SK-N-SH (cell line): ENCODE measurements around the gene C16orf95. TPM values are rescaled to one million over a fixed set of nuclear protein-coding genes. Genes with fewer than 3 reads are reported as not detected.

Experiments
- CTCF ChIA-PET: fragments of 300-600, 350-600 bp; formaldehyde crosslinking; extraction: SDS; loops from one replicate; lab custom pipeline; 2021; lab: Yijun Ruan, JAX
- POLR2A ChIA-PET: fragments of 350-600 bp; sonication (Branson Sonifier 250); formaldehyde crosslinking; extraction: SDS; loops from one replicate; lab custom pipeline; 2020; ENCODE audit warnings: antibody characterized with exemption, inconsistent platforms; lab: Yijun Ruan, JAX
- DNase-seq: peaks from one replicate; pipeline ENCODE4 v3.0.0; 2012
- H2AFZ ChIP-seq: fragments of 200-600 bp; sonication (generic); 2 replicates; pipeline ENCODE4 v1.8.1; 2016; ENCODE audit warnings: antibody characterized with exemption, mild to moderate bottlenecking, low read depth
- H3F3A ChIP-seq: fragments of 200-600 bp; sonication (generic); replicated peaks from 2 replicates; pipeline ENCODE3; 2016; ENCODE audit warnings: antibody characterized with exemption, mild to moderate bottlenecking; ENCODE audit not compliant: insufficient read depth
- H3K27ac ChIP-seq, 2 experiments: fragments of 200-500 bp in 1 of 2; fragments of 200-600 bp in 1 of 2; sonication (Bioruptor generic) in 1 of 2; sonication (generic), shearing (Covaris generic) in 1 of 2; 2 replicates each; pipeline versions ENCODE4 v1.5.1 to v1.6.1; 2014 to 2016; ENCODE audit warnings: low read depth in 2 of 2, inconsistent platforms in 1 of 2, low read length in 1 of 2, mild to moderate bottlenecking in 1 of 2, mixed read lengths in 1 of 2
- H3K27me3 ChIP-seq: fragments of 200-600 bp; sonication (generic), shearing (Covaris generic); 2 replicates; pipeline ENCODE4 v1.6.1; 2016; ENCODE audit warnings: mixed run types; ENCODE audit not compliant: insufficient read depth
- H3K36me3 ChIP-seq, 2 experiments: fragments of 200-500 bp in 1 of 2; fragments of 200-600 bp in 1 of 2; sonication (Bioruptor generic) in 1 of 2; sonication (generic) in 1 of 2; replicated peaks in 1 of 2; 2 replicates each; pipeline versions ENCODE3 to v1.5.1; 2014 to 2016; ENCODE audit warnings: low read length in 1 of 2, mild to moderate bottlenecking in 1 of 2; ENCODE audit not compliant: insufficient read depth in 2 of 2, control insufficient read depth in 1 of 2
- H3K4me1 ChIP-seq, 2 experiments: fragments of 200-500 bp in 1 of 2; fragments of 200-600 bp in 1 of 2; sonication (Bioruptor generic) in 1 of 2; sonication (generic), shearing (Covaris generic) in 1 of 2; 2 replicates each; pipeline versions ENCODE4 v1.5.1 to v1.6.1; 2014 to 2016; ENCODE audit warnings: low read depth in 1 of 2, low read length in 1 of 2, mixed run types in 1 of 2; ENCODE audit not compliant: insufficient read depth in 2 of 2, control insufficient read depth in 1 of 2
- H3K4me2 ChIP-seq: fragments of 200-600 bp; sonication (generic), shearing (Covaris generic); 2 replicates; pipeline ENCODE4 v1.6.1; 2017; ENCODE audit warnings: mixed run types
- H3K4me3 ChIP-seq, 2 experiments: fragments of 200-500 bp in 1 of 2; fragments of 200-600 bp in 1 of 2; sonication (Bioruptor generic) in 1 of 2; sonication (generic), shearing (Covaris generic) in 1 of 2; 2 replicates each; pipeline versions ENCODE4 v1.5.1 to v1.8.1; 2014 to 2016; ENCODE audit warnings: low read depth in 2 of 2, inconsistent platforms in 1 of 2, low read length in 1 of 2, mild to moderate bottlenecking in 1 of 2, mixed read lengths in 1 of 2, moderate library complexity in 1 of 2
- H3K79me2 ChIP-seq: fragments of 200-600 bp; sonication (generic); 2 replicates; pipeline ENCODE4 v1.8.1; 2017; ENCODE audit warnings: mild to moderate bottlenecking; ENCODE audit not compliant: insufficient read depth
- H3K9ac ChIP-seq: fragments of 200-600 bp; sonication (generic); 2 replicates; pipeline ENCODE4 v1.6.1; 2017; ENCODE audit warnings: mixed run types
- H3K9me2 ChIP-seq: fragments of 200-600 bp; sonication (generic); 2 replicates; pipeline ENCODE4 v1.6.1; 2017; ENCODE audit warnings: mixed run types
- H3K9me3 ChIP-seq: fragments of 200-600 bp; sonication (generic); 2 replicates; pipeline ENCODE4 v1.6.1; 2017; ENCODE audit warnings: mixed run types, mild to moderate bottlenecking, moderate library complexity
- H4K20me1 ChIP-seq: fragments of 200-600 bp; sonication (generic); 2 replicates; pipeline ENCODE4 v1.6.1; 2017; ENCODE audit warnings: mild to moderate bottlenecking, mixed run types; ENCODE audit not compliant: insufficient read depth
- CHD2 ChIP-seq: fragments of 150-350 bp; IDR thresholded peaks from 2 replicates; pipeline ENCODE4 v1.6.1; 2018; ENCODE audit warnings: low read length; ENCODE audit not compliant: partially characterized antibody
- CTCF ChIP-seq: fragments of 200-600 bp; sonication (generic); IDR thresholded peaks from 2 replicates; pipeline ENCODE4 v1.6.1; 2017; ENCODE audit warnings: antibody characterized with exemption, mild to moderate bottlenecking, moderate library complexity
- ELF1 ChIP-seq: IDR thresholded peaks from 2 replicates; pipeline ENCODE4 v1.4.0; 2012
- EZH2phosphoT487 ChIP-seq: fragments of 200-600 bp; sonication (generic); IDR thresholded peaks from 2 replicates; pipeline ENCODE4 v1.6.1; 2017; ENCODE audit warnings: low read depth, mixed run types, mild to moderate bottlenecking, antibody characterized with exemption, moderate library complexity, borderline replicate concordance
- FOSL2 ChIP-seq: IDR thresholded peaks from 2 replicates; pipeline ENCODE4 v1.4.0; 2012; ENCODE audit warnings: low read depth, mild to moderate bottlenecking, moderate library complexity, borderline replicate concordance
- FOXJ3 ChIP-seq: sonication (generic); formaldehyde crosslinking; IDR thresholded peaks from 2 replicates; pipeline ENCODE4 v1.5.1; 2020; ENCODE audit warnings: mild to moderate bottlenecking, missing genetic modification reagents
- FOXM1 ChIP-seq: IDR thresholded peaks from 2 replicates; pipeline ENCODE4 v1.4.0; 2012; ENCODE audit warnings: low read depth, mild to moderate bottlenecking
- GABPA ChIP-seq: IDR thresholded peaks from 2 replicates; pipeline ENCODE4 v1.4.0; 2012; ENCODE audit warnings: low read depth, mild to moderate bottlenecking
- MEF2A ChIP-seq: IDR thresholded peaks from 2 replicates; pipeline ENCODE4 v1.4.0; 2012; ENCODE audit warnings: low read depth, borderline replicate concordance
- NFIC ChIP-seq: IDR thresholded peaks from 2 replicates; pipeline ENCODE4 v1.4.0; 2012; ENCODE audit warnings: borderline replicate concordance
- PBX3 ChIP-seq: IDR thresholded peaks from 2 replicates; pipeline ENCODE4; 2012
- RAD21 ChIP-seq: IDR thresholded peaks from 2 replicates; pipeline ENCODE4 v1.6.1; 2012; ENCODE audit warnings: mild to moderate bottlenecking, low read length
- RCOR1 ChIP-seq: fragments of 150-350 bp; IDR thresholded peaks from 2 replicates; pipeline ENCODE4 v1.6.1; 2017; ENCODE audit warnings: antibody characterized with exemption, low read length
- RFX5 ChIP-seq: IDR thresholded peaks from 2 replicates; pipeline ENCODE4 v1.6.1; 2012; ENCODE audit warnings: mild to moderate bottlenecking, improper control_type of control experiment, low read length
- TAF1 ChIP-seq: IDR thresholded peaks from 2 replicates; pipeline ENCODE4 v1.6.1; 2012; ENCODE audit warnings: low read depth, mild to moderate bottlenecking, low read length, moderate library complexity, borderline replicate concordance
- TCF12 ChIP-seq: IDR thresholded peaks from 2 replicates; pipeline ENCODE4 v1.4.0; 2012
- USF2 ChIP-seq: fragments of 150-350 bp; IDR thresholded peaks from 2 replicates; pipeline ENCODE4 v1.6.1; 2017; ENCODE audit warnings: antibody characterized with exemption, low read length, low read depth, borderline replicate concordance
- YY1 ChIP-seq: IDR thresholded peaks from 2 replicates; pipeline ENCODE4 v1.4.0; 2012; ENCODE audit warnings: low read depth, mild to moderate bottlenecking
- ZBTB33 ChIP-seq: IDR thresholded peaks from 2 replicates; pipeline ENCODE4 v1.4.0; 2012; ENCODE audit warnings: low read depth, borderline replicate concordance
- WGBS: methylation state at CpG from one replicate; pipeline ENCODE4 v1.1.6; 2017; ENCODE audit warnings: low lambda C conversion rate; 5-methylcytosine and 5-hydroxymethylcytosine counted together
- polyA plus RNA-seq, 3 experiments: library from polyadenylated mRNA; depleted of rRNA; stranded (reverse); fragments of >200 nt; gene quantifications; 2 replicates each; pipeline ENCODE4 v1.2.3, GENCODE V29; 2012

Gene C16orf95
- polyA plus RNA-seq, 1 of the 3 experiments (the other 2 are of a cell fraction) = 5.0 TPM

- peak; percentile 30 for DNase-seq
- H3K4me3 ChIP-seq = no peak overlapping the region
- no peaks in the 10 kb centered on the region; a peak in 1 of 4 replicates for H3K4me1 ChIP-seq
- no peak overlapping the region for H3K27ac ChIP-seq
- H3K9ac ChIP-seq = no peak overlapping the region
- no peaks in the 10 kb centered on the region for H3K36me3 ChIP-seq
- ChIA-PET CTCF (interaction anchor here (1.0 to 1.9 kb wide), 3 partner anchors 12 to 64 kb away, joined by 4 to 13 read pairs (median 12); no protein-coding TSS in a partner anchor), POLR2A (interaction anchor here (0.6 kb wide), 1 partner anchor 27 kb away, joined by 4 read pairs; no protein-coding TSS in a partner anchor)
- 41% methylated on average over 4 of the region's 4 CpGs for WGBS
- H3K79me2 ChIP-seq = no peaks in the 10 kb centered on the region
- no peak overlapping the region for H2AFZ ChIP-seq
- 0 out of 2 replicates have a peak, but pooled peaks cover 6% of the 10 kb centered on the region for H3K27me3 ChIP-seq
- H3F3A ChIP-seq = no peaks in the 10 kb centered on the region
- H3K9me3 ChIP-seq = no peaks in the 10 kb centered on the region
- no peak overlapping the region for H3K4me2 ChIP-seq
- TF ChIP-seq ZBTB33 (no peak), ELF1 (no peak), CTCF (no peak), RCOR1 (no peak), EZH2phosphoT487 (no peak), NFIC (no peak), CHD2 (no peak), RAD21 (no peak), YY1 (no peak), USF2 (no peak), FOXJ3 (CRISPR knock-in tag) (no peak), TAF1 (no peak), FOSL2 (no peak), MEF2A (no peak), PBX3 (no peak), FOXM1 (no peak), TCF12 (no peak), GABPA (no peak), RFX5 (no peak)
- no peaks in the 10 kb centered on the region for H3K9me2 ChIP-seq
- no peaks in the 10 kb centered on the region for H4K20me1 ChIP-seq
Observed at GRCh38 chr16:87266846-87267245, 50.3 kb downstream of the C16orf95 start.
